Activated T-cell treated with anti-CD3 and anti-CD28 coated beads, Interleukin-2, amount 50 U/mL, for 48 hours (primary cell): ENCODE measurements around the gene NPLOC4.
A peak's percentile ranks its signal among the peaks of the same experiment; 100 is the strongest.

Experiments
- DNase-seq, 2 experiments: peaks; one replicate each; pipeline ENCODE4 v3.0.0-alpha.2; 2020

NPLOC4 gene

DNA sequence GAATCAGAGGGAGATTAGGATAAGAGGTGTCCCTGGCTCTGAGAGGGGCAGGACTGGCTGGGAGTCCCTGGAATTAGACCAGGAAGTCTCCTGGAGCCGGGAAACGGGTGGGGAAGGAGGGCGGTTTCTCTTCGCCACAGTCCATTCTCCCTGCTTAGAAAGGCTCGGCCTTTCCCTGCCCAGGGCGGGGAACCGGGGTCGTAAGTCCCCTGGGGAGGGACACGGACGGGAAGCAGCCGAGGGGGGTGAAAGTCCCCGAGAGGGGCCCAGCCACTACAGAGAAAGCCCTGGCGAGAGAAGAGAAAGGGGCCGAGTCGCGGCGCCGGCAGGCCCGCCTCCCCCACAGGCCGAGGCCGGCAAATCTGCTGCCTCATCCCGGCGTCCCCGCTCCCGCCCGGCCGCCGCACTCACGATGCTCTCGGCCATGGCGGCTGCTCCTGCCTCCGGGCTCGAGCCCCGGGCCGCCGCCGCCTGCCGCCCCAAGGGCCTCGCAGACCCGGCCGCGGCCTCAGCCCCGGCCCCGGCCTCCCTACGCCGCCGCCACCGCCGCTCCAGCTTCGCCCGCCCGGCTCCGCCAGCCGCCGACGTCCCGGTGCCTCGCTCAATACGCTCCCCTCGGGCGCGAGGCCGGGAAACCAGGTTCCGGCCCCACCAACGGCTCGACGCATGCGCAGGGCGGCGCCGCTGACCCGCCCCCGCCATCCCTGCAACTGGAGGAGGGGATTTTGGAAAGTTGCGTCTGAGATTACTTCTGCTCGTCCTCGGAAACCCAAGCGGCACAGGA is at the start of gene NPLOC4, which contains the start of gene TSPAN10:
Gene NPLOC4 (minus strand): TSS at position 608 of the 784 bp plus-strand sequence. CDS start 182 bp downstream, at position 426.
Gene TSPAN10 (plus strand): TSS at position 692 of the 784 bp plus-strand sequence. CDS start 5,217 bp downstream, outside the sequence.
- peak; percentile 91 to 94 for DNase-seq

DNA sequence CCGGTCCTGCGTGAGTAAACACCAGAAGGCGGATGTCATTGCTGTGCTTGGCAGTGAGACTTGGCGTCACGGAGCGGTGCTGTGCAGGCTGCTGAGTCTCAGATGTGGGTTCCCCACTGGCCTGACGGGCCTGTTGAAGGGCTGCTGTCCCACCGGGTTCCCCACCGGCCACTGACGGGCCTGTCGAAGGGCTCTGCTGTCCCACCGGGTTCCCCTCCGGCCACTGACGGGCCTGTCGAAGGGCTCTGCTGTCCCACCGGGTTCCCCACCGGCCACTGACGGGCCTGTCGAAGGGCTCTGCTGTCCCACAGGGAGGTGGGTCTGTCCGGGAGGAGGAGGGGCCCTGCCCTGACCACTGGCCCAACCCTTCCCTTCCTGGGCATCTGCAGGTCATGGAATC is 49.7 kb upstream of the NPLOC4 start:
- DNase-seq: no peak

GRCh38 chr17:81685108-81685507 is 48.2 kb upstream of the NPLOC4 start:
- peak; percentile 75 to 77 for DNase-seq

DNA sequence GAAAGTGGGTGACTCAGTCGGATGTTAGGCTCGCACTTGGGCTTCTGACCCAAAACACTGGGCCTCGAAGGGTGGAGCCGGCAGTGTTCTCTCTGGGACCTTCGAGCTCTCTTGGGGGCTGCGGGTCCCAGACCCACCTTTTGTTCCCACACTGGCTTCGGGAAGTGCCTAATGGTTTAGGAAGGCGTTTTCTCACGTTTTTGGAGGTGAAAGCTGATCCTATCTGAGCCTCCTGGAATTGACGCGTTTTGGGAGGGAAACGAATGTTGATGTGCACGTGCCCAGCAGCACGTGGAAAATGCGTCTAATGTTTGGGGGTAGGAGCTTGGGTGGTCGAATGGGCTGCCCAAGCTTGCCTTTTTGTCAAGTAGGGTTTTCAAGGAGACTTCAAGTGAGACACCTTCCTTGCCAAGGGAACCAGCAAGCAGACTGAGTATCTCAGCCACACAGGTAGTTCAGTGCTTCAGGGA is 47.6 kb upstream of the NPLOC4 start:
- peak in 1 of 2 experiments; percentile 62 for DNase-seq

GRCh38 chr17:81683584-81684441 is 46.9 kb upstream of the NPLOC4 start, which contains the start of the genes ARL16 and HGS:
TSS of gene ARL16 (minus strand) at chr17:81683797. CDS start at chr17:81683753, 44 bp downstream.
TSS of gene HGS (plus strand) at chr17:81684011. CDS start at chr17:81684067, 56 bp downstream.
- peak; percentile 99 to 100 for DNase-seq

DNA sequence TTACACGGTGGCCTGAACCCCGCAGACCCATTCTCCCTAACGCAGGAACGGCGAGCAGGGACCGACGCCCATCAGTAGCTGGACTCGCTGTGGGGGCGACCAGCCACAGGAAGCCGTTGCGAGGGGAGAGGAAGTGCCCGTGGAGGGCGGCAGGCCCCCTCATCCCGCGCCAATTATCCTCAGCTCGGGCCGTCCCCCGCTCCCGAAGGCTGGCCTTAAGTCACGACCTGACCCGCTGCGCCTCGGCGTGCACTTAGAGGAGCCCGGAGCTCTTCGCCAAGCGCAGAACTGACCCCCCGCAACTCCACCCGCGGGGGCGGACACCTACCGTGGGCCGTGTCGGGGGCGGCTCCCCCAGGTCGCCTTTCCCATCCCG is 46.3 kb upstream of the NPLOC4 start:
- DNase-seq: no peak

DNA sequence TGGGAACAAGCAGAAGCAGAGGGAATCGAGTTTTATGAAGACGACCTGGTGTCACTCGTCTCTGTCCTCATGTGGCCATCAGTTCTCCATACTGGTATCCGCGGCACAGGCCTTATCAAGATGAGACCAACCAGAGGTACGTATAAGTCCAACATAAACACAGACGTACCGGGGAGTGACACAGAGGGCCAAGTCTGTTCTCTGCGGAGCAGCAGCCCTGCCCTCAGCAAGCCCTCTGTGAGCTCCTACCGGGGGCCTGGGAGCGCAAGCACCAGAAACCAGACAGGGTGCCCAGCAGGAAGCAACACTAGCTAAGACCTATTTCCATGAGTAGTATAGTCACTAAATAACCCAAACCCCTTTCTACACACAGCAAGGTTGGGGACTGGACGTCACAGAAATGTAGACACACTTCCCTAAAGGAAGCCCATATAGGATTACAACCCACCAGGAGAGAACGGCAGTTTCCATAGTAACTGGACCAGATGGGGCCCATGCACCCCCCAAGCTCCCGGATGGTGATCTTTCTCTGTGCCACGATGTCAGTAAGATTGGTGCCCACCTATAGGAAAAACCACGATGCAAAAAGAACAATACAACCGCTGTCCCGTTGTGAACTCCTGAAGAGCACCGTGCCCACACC is 45.8 kb upstream of the NPLOC4 start:
- no peak for DNase-seq

DNA sequence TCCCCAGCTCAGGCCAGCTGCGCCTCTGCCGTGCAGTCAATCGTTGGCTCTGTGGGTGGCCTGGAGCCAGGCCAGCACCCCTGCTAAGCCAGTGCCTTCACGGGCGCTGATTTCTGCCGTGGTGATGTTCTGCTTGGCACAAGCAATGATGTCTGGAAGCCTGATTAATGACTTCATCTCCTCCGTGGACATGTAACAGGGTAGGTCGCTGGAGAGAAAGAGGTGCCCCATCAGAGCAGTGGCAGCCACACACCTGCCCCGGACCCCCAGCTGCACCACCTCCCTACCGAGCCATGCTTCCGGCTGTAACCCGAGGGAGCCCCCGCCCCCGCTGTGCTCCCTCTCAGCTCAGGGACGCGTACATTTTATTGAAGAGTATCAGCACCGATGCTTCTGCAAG is 44.8 kb upstream of the NPLOC4 start:
- DNase-seq: no peak

DNA sequence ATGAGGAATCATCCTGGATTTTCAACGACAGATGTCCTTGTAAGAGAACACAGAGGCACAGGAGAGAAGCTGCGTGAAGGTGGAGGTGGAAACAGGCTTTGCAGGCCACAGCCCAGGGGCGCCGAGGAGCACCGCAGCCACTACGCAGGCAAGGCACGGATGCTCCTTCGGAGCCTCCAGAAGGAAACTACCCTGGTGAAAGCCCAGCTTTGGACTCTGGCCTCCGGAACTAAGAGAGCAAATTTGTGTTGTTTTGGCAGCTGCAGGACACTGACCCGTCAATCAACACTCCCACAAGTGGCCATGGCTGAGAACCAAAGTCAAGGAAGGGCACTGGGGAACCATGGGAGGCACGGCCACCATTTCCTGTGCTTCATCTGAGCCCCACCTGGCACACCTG is 43.2 kb upstream of the NPLOC4 start:
- DNase-seq: no peak

DNA sequence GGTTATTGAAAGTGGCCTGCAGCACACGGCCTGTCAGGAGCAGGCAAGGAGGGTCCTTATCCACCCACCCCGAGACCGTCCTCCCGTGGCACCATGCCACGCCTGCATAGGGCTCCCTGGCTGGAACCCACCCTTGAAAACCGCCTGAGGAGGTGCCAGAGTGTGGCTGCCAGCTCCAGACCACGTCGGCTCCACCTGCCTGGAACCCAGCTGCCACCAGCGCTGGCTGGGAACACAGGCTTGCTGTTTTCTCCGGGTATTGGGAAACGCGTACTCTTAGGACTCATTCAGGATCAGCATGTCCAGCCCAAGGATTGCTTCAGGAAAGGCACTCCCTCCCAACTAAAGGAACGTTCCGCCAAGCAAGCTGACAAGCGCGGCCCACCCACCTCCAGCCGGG is 40.0 kb upstream of the NPLOC4 start:
- DNase-seq: no peak

DNA sequence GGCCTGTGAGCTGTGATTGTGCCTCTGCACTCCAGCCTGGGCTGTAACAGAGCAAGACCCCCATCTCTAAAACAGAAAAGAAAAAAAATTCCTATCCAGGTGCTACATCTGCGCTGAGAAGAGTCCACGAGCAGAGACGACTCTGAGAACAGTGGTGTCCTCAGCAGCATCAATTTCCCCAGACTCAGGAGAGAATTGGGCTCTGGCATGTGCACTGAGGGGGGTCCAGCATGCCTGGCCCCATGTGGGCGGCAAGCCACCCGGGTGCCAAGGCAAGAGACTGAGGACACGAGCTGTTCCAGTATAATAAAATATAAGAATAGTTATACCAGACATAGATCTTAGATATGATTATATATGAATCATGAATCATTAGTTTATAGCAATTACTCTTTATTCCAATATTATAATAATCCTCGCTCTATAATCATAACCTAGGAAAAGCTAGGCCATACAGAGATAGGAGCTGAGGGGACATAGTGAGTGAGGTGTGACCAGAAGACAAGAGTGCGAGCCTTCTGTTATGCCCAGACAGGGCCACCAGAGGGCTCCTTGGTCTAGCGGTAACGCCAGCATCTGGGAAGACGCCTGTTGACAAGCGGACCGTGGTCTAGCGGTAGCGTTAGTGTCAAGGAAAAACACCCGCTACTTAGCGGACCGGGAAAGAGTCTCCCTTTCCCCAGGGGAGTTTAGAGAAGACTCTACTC is 38.8 kb upstream of the NPLOC4 start:
- peak; percentile 50 to 62 for DNase-seq

- no peak for DNase-seq
Measured at GRCh38 chr17:81673561-81674258, 36.8 kb upstream of the NPLOC4 start.

DNA sequence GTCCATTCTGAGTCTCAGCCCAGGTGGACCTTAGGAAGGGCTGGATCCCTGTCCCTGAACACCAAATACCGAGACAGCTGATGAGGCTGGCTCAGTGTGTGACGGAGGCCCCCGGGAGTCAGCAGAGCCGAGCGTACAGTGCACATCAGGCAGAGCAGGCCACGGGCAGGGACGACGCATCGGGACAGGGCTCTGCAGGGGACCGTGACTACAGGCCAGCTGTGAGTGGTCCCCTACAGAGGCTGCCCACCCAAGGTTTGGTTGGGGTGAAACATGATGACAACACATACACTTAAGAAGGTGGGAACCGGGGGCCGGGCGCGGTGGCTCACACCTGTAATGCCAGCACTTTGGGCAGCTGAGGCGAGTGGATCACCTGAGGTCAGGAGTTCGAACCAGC is 36.0 kb upstream of the NPLOC4 start:
- no peak for DNase-seq

GRCh38 chr17:81672504-81672903 is 35.6 kb upstream of the NPLOC4 start:
- DNase-seq: no peak

- peak in 1 of 2 experiments; percentile 47 for DNase-seq
Measured at GRCh38 chr17:81667754-81668153, 30.8 kb upstream of the NPLOC4 start.

- DNase-seq: peak; percentile 94 to 96
Measured at GRCh38 chr17:81666342-81667191, 29.7 kb upstream of the NPLOC4 start, which contains the start of the genes CCDC137 and OXLD1. TSS of gene CCDC137 (plus strand) at chr17:81666737. CDS start at chr17:81666767, 30 bp downstream. TSS of gene OXLD1 (minus strand) at chr17:81666605. CDS start at chr17:81666577, 28 bp downstream.

- no peak for DNase-seq
Measured at GRCh38 chr17:81666092-81666341, 29.1 kb upstream of the NPLOC4 start.

DNA sequence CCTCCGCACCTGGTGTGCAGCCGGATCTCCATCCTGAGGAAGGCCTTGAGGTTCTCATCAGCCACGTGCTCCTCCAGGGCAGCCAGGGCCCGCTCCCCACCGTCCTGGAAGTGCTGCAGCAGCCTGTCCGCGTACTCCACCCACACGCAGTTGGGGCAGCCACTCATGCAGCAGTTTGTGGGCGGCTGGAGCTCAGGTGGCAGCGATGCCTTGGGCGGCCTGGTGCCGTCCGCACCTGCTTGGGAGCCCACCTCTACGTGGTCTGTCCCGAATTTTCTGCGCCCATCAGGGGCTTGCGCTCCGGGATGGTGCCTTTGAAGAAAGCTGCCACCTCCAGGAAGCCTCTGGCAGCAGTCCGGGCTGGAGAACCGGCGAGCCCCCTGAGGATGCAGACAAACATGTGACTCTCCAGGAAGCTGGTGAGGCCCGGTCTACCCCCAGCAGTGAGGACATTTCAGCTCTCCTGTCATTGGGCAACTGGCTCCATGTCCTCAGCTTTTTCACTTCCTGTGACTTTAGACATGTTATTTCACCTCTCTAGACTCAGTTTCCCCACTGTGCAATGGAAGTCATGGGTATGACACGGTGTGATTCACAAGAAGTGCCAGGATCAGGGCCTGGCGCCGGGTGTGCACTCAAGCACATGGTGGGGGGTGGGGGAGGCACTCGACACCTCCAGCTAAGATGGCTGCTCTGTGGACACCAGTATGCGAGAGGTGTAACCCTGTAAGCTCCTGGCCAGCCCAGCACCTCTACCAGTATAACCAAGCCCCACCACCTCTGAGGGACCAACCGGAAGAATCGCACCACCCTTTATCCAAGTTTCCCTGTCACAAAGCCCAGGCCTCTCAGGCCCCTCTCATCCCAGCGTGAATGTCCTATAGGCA is 28.5 kb upstream of the NPLOC4 start:
- DNase-seq: peak; percentile 81 to 83

GRCh38 chr17:81664051-81664470 is 27.1 kb upstream of the NPLOC4 start:
- DNase-seq: peak; percentile 54 to 56

- DNase-seq: no peak
Measured at GRCh38 chr17:81662002-81662401, 25.1 kb upstream of the NPLOC4 start.
